GM23248 (cell line): ENCODE measurements around the gene LCP2. TPM values are rescaled to one million over a fixed set of nuclear protein-coding genes. Genes with fewer than 3 reads are reported as not detected.

ENCODE experiments used
- DNase-seq: peaks from one replicate; pipeline ENCODE4 v3.0.0-alpha.2; 2015
- H2AFZ ChIP-seq: fragments of 200-600 bp; sonication (generic); 2 replicates; pipeline ENCODE4 v1.6.1; 2016; ENCODE audit warnings: antibody characterized with exemption
- H3F3A ChIP-seq: fragments of 200-600 bp; sonication (generic); 2 replicates; pipeline ENCODE4 v1.6.1; 2016; ENCODE audit warnings: mild to moderate bottlenecking, antibody characterized with exemption, mixed run types; ENCODE audit not compliant: insufficient read depth
- H3K27ac ChIP-seq: fragments of 200-600 bp; sonication (generic); 2 replicates; pipeline ENCODE4 v1.5.1; 2016; ENCODE audit warnings: mild to moderate bottlenecking
- H3K27me3 ChIP-seq: fragments of 200-600 bp; sonication (generic); replicated peaks from 2 replicates; pipeline ENCODE4 v1.6.1; 2016; ENCODE audit warnings: mild to moderate bottlenecking; ENCODE audit not compliant: insufficient read depth
- H3K36me3 ChIP-seq: fragments of 200-600 bp; sonication (generic); 2 replicates; pipeline ENCODE4 v1.6.1; 2016; ENCODE audit warnings: low read depth, mild to moderate bottlenecking
- H3K4me1 ChIP-seq: fragments of 200-600 bp; sonication (generic); 2 replicates; pipeline ENCODE4 v1.6.1; 2016; ENCODE audit warnings: mild to moderate bottlenecking; ENCODE audit not compliant: insufficient read depth
- H3K4me2 ChIP-seq: fragments of 200-600 bp; sonication (generic); one replicate; pipeline ENCODE4 v1.6.1; 2016; ENCODE audit warnings: mild to moderate bottlenecking; ENCODE audit not compliant: unreplicated experiment
- H3K4me3 ChIP-seq: fragments of 200-600 bp; sonication (generic); 2 replicates; pipeline ENCODE4 v1.5.1; 2016; ENCODE audit warnings: mild to moderate bottlenecking
- H3K79me2 ChIP-seq: fragments of 200-600 bp; sonication (generic); 2 replicates; pipeline ENCODE4 v1.6.1; 2016; ENCODE audit warnings: mild to moderate bottlenecking; ENCODE audit not compliant: insufficient read depth
- H3K9ac ChIP-seq: fragments of 200-600 bp; sonication (generic); 2 replicates; pipeline ENCODE4 v1.6.1; 2016; ENCODE audit warnings: mild to moderate bottlenecking
- H3K9me2 ChIP-seq: fragments of 200-600 bp; sonication (generic); 2 replicates; pipeline ENCODE4 v1.6.1; 2016; ENCODE audit warnings: mixed run types, mild to moderate bottlenecking, moderate library complexity; ENCODE audit not compliant: insufficient read depth
- H3K9me3 ChIP-seq: fragments of 200-600 bp; sonication (generic); one replicate; pipeline ENCODE4 v1.6.1; 2017; ENCODE audit warnings: low read depth
- H4K20me1 ChIP-seq: fragments of 200-600 bp; sonication (generic); 2 replicates; pipeline ENCODE4 v1.6.0; 2016; ENCODE audit not compliant: insufficient read depth
- EZH2 ChIP-seq: fragments of 200-600 bp; sonication (generic); IDR thresholded peaks from 2 replicates; pipeline ENCODE4 v1.6.1; 2018; ENCODE audit warnings: antibody characterized with exemption, mild to moderate bottlenecking; ENCODE audit not compliant: insufficient read depth, poor library complexity, severe bottlenecking
- EZH2phosphoT487 ChIP-seq: fragments of 200-600 bp; sonication (generic); IDR thresholded peaks from 2 replicates; pipeline ENCODE4 v1.6.1; 2018; ENCODE audit warnings: antibody characterized with exemption, moderate library complexity, mild to moderate bottlenecking, low read depth; ENCODE audit not compliant: insufficient read depth
- WGBS, 2 experiments: methylation state at CpG; one replicate each; pipeline ENCODE4 v1.1.6; 2015 to 2017; ENCODE audit warnings: low lambda C conversion rate in 2 of 2, low coverage in 1 of 2; ENCODE audit errors: missing lambda C conversion rate in 2 of 2; 5-methylcytosine and 5-hydroxymethylcytosine counted together
- in situ Hi-C: fragments of 300-500 bp; cut with MboI; formaldehyde crosslinking; loops from 2 replicates; pipeline ENCODE4 v1.15.0; 2020
- polyA plus RNA-seq: library from polyadenylated mRNA; unstranded; fragments of >200 nt; fragmentation: Nextera tagmentation; extraction: Ambion mirVana; gene quantifications from 2 replicates; pipeline ENCODE4 v1.2.1, GENCODE V29; 2016
- total RNA-seq: library from RNA; depleted of rRNA; stranded (reverse); fragments of >200 nt; shearing (Covaris generic); gene quantifications from 2 replicates; pipeline ENCODE4 v1.2.3, GENCODE V29; 2014; rRNA removed

Gene LCP2
- total and polyA plus RNA-seq, 2 experiments from 2014 or later, result not detected

- DNase-seq, result peak; percentile 11
- WGBS, 2 experiments, result 0% methylated on average over 1 of the region's 1 CpG
- H3K4me2 ChIP-seq, result no peak overlapping the region
- in situ Hi-C loops, result no loop called here
- H4K20me1 ChIP-seq, result no peaks in the 10 kb centered on the region
- H3K9me2 ChIP-seq, result no peaks in the 10 kb centered on the region
- TF ChIP-seq EZH2phosphoT487 (no peak), EZH2 (no peak)
- no peaks in the 10 kb centered on the region for H3F3A ChIP-seq
- H3K4me3 ChIP-seq, result no peak overlapping the region
- no peaks in the 10 kb centered on the region for H3K36me3 ChIP-seq
- H3K27ac ChIP-seq, result no peak overlapping the region
- H3K79me2 ChIP-seq, result no peaks in the 10 kb centered on the region
- H3K9me3 ChIP-seq, result no peaks in the 10 kb centered on the region
- no peaks in the 10 kb centered on the region for H3K4me1 ChIP-seq
- H2AFZ ChIP-seq, result no peak overlapping the region
- H3K9ac ChIP-seq, result no peak overlapping the region
- peaks cover 72% of the 10 kb centered on the region for H3K27me3 ChIP-seq
These were observed 96.7 kb downstream of the LCP2 start for GRCh38 chr5:170200876-170201275.

Other genes starting within 250 kb of the LCP2 start
- gene FOXI1, start 191.9 kb downstream of the LCP2 start, total RNA-seq, result not detected in 2 replicates
- not detected in 2 replicates for gene FOXI1, start 191.9 kb downstream of the LCP2 start, polyA plus RNA-seq
- not detected in 2 replicates for gene C5orf58, start 64.8 kb downstream of the LCP2 start, total RNA-seq
- gene C5orf58, start 64.8 kb downstream of the LCP2 start, polyA plus RNA-seq, result not detected in 2 replicates
- gene KCNMB1, start 91.6 kb upstream of the LCP2 start, total RNA-seq, result not detected in 2 replicates
- gene KCNMB1, start 91.6 kb upstream of the LCP2 start, polyA plus RNA-seq, result not detected in 2 replicates
- gene KCNIP1, start 206.2 kb upstream of the LCP2 start, total RNA-seq, result not detected in 2 replicates
- gene KCNIP1, start 206.2 kb upstream of the LCP2 start, polyA plus RNA-seq, result not detected in 2 replicates